ENCODE results near the gene EEA1. TPM values are rescaled to one million over a fixed set of nuclear protein-coding genes. Genes with fewer than 3 reads are reported as not detected.

EEA1 gene
- total RNA-seq, 1 experiment from 2014 or later = 14.9 TPM

DNA sequence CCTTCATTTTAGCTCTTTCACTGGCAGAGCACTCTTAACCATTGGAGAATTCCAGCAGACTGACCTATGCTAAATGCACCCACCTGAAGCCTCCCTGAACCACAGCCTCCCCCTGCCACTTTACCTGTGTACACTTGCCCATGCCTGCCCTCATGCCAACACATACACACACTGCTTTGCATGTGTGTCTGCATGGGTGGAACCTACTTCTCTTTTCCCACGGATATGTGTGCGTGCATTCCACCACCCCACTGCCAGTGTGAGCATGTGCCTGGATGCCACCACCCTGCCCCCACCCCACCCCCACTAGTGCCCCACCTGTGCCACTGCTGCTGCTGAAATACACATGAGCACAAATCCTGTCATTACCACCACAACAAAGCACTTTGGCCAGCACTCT, 49.5 kb upstream of the EEA1 start:
- Mint-ChIP-seq H3K27ac (no peak overlapping the region), H3K36me3 (ENCODE audit: insufficient read depth in 1 of 3, low read depth in 3 of 3) (peaks cover 2 to 15% (median 5%) of the 10 kb centered on the region in 3 experiments; a peak in 5 of 7 replicates), H3K27me3 (ENCODE audit: low read depth) (no peaks in the 10 kb centered on the region; the same call in 1 of the 2 replicates), H3K4me3 (no peak overlapping the region), H3K9me3 (peaks cover 18 to 21% of the 10 kb centered on the region in 2 experiments), H3K4me1 (no peaks in the 10 kb centered on the region)
- Histone ChIP-seq H3K79me2 (ENCODE audit: insufficient read depth, low read length) (no peaks in the 10 kb centered on the region), H3K14ac (ENCODE audit: insufficient read depth, low read length) (no peak overlapping the region), H3K9me3 (ENCODE audit: control insufficient read depth, low read depth, low read length) (peaks cover 6% of the 10 kb centered on the region), H3K79me1 (ENCODE audit: insufficient read depth, low read depth, low read length, poor library complexity, severe bottlenecking) (no peaks in the 10 kb centered on the region), H3K56ac (ENCODE audit: insufficient read length, low read depth, low read length) (no peak overlapping the region), H4K8ac (replicated peaks; ENCODE audit: insufficient read length, low read depth, low read length) (no peak overlapping the region), H3K18ac (ENCODE audit: insufficient read length, low read depth, low read length) (no peak overlapping the region), H4K20me1 (ENCODE audit: control insufficient read depth, insufficient read depth, insufficient read length) (no peaks in the 10 kb centered on the region), H3K4ac (ENCODE audit: low read depth, low read length) (no peak overlapping the region), H2AFZ (ENCODE audit: low read length) (no peak overlapping the region), H3K23ac (ENCODE audit: insufficient read length, low read depth, low read length) (no peak overlapping the region), H3K4me1 (ENCODE audit: insufficient read depth, low read length) (no peaks in the 10 kb centered on the region), H2BK12ac (ENCODE audit: insufficient read length, low read depth, low read length) (no peak overlapping the region), H3T11ph (ENCODE audit: low read length) (no peak overlapping the region), H2BK20ac (ENCODE audit: low read depth, low read length, poor library complexity, severe bottlenecking) (no peak overlapping the region), H3K27me3 (ENCODE audit: insufficient read depth, low read length) (no peaks in the 10 kb centered on the region), H3K23me2 (ENCODE audit: insufficient read length, low read depth, low read length, poor library complexity, severe bottlenecking) (no peaks in the 10 kb centered on the region), H3K4me2 (ENCODE audit: insufficient read depth, insufficient read length, low read length) (no peak overlapping the region), H2AK5ac (ENCODE audit: insufficient read length, low read length) (no peak overlapping the region), H4K91ac (ENCODE audit: insufficient read length, low read depth, low read length) (no peak overlapping the region), H3K9ac (ENCODE audit: extremely low read depth, insufficient read length, low read length) (no peak overlapping the region), H2BK15ac (ENCODE audit: low read depth, low read length) (no peak overlapping the region), H4K5ac (ENCODE audit: insufficient read length, low read depth, low read length) (no peak overlapping the region), H3K27ac (ENCODE audit: insufficient read length, low read depth, low read length) (no peak overlapping the region), H2BK120ac (ENCODE audit: low read depth, low read length, poor library complexity, severe bottlenecking) (no peak overlapping the region), H2BK5ac (ENCODE audit: insufficient read length, low read length) (no peak overlapping the region)
- TF ChIP-seq, protein P1, sequence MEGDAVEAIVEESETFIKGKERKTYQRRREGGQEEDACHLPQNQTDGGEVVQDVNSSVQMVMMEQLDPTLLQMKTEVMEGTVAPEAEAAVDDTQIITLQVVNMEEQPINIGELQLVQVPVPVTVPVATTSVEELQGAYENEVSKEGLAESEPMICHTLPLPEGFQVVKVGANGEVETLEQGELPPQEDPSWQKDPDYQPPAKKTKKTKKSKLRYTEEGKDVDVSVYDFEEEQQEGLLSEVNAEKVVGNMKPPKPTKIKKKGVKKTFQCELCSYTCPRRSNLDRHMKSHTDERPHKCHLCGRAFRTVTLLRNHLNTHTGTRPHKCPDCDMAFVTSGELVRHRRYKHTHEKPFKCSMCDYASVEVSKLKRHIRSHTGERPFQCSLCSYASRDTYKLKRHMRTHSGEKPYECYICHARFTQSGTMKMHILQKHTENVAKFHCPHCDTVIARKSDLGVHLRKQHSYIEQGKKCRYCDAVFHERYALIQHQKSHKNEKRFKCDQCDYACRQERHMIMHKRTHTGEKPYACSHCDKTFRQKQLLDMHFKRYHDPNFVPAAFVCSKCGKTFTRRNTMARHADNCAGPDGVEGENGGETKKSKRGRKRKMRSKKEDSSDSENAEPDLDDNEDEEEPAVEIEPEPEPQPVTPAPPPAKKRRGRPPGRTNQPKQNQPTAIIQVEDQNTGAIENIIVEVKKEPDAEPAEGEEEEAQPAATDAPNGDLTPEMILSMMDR (conservative IDR thresholded peaks at IDR 0.05) = no peak
- no CpG with 5 or more reads among the region's 2 CpGs for WGBS (ENCODE audit: extremely low coverage, insufficient read length, low lambda C conversion rate)
- no peak for DNase-seq

All from H9 (cell line).